Measurements from ENCODE around the gene ETFDH.
"Not testable (repeated sequence)": the region's sequence is repeated elsewhere in the genome, so short reads cannot be mapped to it uniquely, and the experiment has no call there.

The ETFDH gene

DNA sequence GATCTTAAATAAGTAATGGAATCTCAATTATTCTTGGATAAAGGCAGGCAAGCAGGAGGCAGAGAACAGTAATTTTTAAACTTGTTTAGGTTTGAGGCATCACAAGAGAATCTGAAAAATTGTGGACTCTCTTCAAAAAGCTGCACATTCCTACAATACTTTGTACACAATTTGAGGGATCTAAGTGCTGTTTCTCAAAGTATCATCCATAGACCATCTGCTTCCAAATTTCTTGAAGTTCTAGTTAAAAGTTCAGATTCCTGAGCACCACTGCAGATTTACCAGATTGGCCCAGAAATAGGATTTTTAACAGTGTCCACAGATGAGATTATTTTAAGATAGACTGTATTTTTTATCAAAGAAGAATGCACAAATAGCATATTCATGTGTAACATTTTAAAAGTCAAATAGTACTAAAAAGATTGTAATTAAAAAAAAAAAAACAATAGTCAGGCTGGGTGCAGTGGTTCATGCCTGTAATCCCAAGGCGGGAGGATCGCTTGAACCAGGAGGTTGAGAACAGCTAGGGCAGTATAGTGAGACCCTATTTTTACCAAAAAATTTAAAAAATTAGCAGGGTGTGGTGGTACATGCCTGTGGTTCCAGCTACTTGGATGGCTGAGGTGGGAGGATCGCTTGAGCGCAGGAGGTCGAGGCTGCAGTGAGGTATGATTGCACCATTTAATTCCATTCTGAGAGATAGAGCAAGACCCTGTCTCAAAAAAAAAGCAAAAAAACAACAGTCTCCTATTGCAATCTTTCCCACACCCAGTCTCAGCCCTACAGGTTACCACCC, 82.5 kb downstream of the ETFDH start:
- H3K27me3 ChIP-seq (ENCODE audit: insufficient read depth, poor library complexity, severe bottlenecking) = no peaks in the 10 kb centered on the region
- H3K27ac ChIP-seq (replicated peaks) = no peak overlapping the region
- TF ChIP-seq GABPA (IDR thresholded peaks at IDR 0.05; ENCODE audit: low read depth) = no peak
- TF ChIP-seq, protein P1, sequence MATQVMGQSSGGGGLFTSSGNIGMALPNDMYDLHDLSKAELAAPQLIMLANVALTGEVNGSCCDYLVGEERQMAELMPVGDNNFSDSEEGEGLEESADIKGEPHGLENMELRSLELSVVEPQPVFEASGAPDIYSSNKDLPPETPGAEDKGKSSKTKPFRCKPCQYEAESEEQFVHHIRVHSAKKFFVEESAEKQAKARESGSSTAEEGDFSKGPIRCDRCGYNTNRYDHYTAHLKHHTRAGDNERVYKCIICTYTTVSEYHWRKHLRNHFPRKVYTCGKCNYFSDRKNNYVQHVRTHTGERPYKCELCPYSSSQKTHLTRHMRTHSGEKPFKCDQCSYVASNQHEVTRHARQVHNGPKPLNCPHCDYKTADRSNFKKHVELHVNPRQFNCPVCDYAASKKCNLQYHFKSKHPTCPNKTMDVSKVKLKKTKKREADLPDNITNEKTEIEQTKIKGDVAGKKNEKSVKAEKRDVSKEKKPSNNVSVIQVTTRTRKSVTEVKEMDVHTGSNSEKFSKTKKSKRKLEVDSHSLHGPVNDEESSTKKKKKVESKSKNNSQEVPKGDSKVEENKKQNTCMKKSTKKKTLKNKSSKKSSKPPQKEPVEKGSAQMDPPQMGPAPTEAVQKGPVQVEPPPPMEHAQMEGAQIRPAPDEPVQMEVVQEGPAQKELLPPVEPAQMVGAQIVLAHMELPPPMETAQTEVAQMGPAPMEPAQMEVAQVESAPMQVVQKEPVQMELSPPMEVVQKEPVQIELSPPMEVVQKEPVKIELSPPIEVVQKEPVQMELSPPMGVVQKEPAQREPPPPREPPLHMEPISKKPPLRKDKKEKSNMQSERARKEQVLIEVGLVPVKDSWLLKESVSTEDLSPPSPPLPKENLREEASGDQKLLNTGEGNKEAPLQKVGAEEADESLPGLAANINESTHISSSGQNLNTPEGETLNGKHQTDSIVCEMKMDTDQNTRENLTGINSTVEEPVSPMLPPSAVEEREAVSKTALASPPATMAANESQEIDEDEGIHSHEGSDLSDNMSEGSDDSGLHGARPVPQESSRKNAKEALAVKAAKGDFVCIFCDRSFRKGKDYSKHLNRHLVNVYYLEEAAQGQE (IDR thresholded peaks at IDR 0.05; ENCODE audit: insufficient replicate concordance, low read depth) = no peak
- no peak for TF ChIP-seq SPI1 (IDR thresholded peaks at IDR 0.05; ENCODE audit: borderline replicate concordance, low read depth)
- TF ChIP-seq, protein P2, sequence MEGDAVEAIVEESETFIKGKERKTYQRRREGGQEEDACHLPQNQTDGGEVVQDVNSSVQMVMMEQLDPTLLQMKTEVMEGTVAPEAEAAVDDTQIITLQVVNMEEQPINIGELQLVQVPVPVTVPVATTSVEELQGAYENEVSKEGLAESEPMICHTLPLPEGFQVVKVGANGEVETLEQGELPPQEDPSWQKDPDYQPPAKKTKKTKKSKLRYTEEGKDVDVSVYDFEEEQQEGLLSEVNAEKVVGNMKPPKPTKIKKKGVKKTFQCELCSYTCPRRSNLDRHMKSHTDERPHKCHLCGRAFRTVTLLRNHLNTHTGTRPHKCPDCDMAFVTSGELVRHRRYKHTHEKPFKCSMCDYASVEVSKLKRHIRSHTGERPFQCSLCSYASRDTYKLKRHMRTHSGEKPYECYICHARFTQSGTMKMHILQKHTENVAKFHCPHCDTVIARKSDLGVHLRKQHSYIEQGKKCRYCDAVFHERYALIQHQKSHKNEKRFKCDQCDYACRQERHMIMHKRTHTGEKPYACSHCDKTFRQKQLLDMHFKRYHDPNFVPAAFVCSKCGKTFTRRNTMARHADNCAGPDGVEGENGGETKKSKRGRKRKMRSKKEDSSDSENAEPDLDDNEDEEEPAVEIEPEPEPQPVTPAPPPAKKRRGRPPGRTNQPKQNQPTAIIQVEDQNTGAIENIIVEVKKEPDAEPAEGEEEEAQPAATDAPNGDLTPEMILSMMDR (IDR thresholded peaks at IDR 0.05; ENCODE audit: insufficient read depth, low read length) = no peak
- TF ChIP-seq POLR2AphosphoS5 (IDR thresholded peaks at IDR 0.05; ENCODE audit: low read depth) = no peak
- no peak overlapping the region for H3K4me3 ChIP-seq (replicated peaks; ENCODE audit: insufficient read depth, low read length)
- no peak for DNase-seq (ENCODE audit: low read depth in 1 of 2, low spot score in 1 of 2)

DNA sequence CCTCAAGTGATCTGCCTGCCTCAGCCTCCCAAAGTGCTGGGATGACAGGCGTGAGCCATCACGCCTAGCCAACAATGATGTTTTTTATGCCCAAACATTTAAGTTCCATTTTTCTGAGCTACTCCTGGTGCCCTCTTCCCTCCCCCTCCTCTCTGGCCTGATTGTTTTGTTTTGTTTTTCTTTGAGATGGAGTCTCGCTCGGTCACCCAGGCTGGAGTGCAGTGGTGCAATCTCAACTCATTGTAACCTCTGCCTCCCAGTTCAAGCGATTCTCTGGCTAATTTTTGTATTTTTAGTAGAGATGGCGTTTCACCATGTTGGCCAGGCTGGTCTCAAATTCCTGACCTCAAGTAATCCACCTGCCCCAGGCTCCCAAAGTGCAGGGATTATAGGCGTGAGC, 83.7 kb downstream of the ETFDH start:
- H3K4me3 ChIP-seq (replicated peaks; ENCODE audit: insufficient read depth, low read length); H3K27ac ChIP-seq (replicated peaks); H3K27me3 ChIP-seq (ENCODE audit: insufficient read depth, poor library complexity, severe bottlenecking); DNase-seq (ENCODE audit: low read depth in 1 of 2, low spot score in 1 of 2): not testable (repeated sequence)

DNA sequence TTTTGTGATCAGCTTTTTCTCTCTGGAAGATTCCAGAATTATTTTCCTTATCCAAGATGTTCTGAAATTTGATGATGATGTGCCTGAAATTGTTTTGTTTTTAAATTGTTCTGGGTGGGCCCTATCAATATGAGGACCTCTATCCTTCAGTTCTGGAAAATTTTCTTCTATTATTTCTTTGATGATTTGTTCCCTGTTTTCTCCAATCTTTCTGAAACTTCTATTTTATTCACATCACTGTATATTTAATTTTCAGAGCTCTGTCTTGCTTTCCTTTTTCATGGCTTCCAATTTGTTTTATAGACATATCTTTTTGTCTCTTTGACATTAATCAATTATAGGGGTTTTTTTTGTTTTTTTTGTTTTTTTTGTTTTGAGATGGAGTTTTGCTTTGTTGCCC, 84.5 kb downstream of the ETFDH start:
- no peak overlapping the region for H3K4me3 ChIP-seq (replicated peaks; ENCODE audit: insufficient read depth, low read length)
- H3K27ac ChIP-seq (replicated peaks) = no peak overlapping the region
- TF ChIP-seq GABPA (IDR thresholded peaks at IDR 0.05; ENCODE audit: low read depth) = no peak
- TF ChIP-seq, protein P2 (IDR thresholded peaks at IDR 0.05; ENCODE audit: insufficient read depth, low read length) = no peak
- TF ChIP-seq, protein P1 (IDR thresholded peaks at IDR 0.05; ENCODE audit: insufficient replicate concordance, low read depth) = no peak
- TF ChIP-seq POLR2AphosphoS5 (IDR thresholded peaks at IDR 0.05; ENCODE audit: low read depth) = no peak
- TF ChIP-seq SPI1 (IDR thresholded peaks at IDR 0.05; ENCODE audit: borderline replicate concordance, low read depth) = no peak
- H3K27me3 ChIP-seq (ENCODE audit: insufficient read depth, poor library complexity, severe bottlenecking) = no peaks in the 10 kb centered on the region
- no peak for DNase-seq (ENCODE audit: low read depth in 1 of 2, low spot score in 1 of 2)

DNA sequence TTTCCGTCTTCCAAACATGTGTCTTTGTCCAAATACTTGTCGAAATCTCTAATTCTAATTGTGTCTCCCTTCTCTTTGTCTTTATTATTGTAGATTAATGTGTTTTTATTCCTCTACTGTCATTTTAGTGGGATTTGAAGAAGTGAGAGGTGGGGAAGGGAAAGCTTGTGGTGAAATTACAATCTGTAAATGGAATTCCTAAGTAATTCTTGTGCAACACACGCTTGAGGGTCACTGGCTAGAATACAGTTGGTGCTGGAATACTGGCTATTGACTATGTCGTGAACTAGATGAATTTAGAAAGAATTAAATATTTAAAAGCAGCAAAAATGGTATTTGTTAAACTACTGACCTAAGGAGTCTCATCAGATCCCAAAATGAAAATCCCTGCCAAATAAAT, 86.0 kb downstream of the ETFDH start:
- TF ChIP-seq, protein P1 (IDR thresholded peaks at IDR 0.05; ENCODE audit: insufficient replicate concordance, low read depth) = no peak
- TF ChIP-seq POLR2AphosphoS5 (IDR thresholded peaks at IDR 0.05; ENCODE audit: low read depth) (no peak), GABPA (IDR thresholded peaks at IDR 0.05; ENCODE audit: low read depth) (no peak), SPI1 (IDR thresholded peaks at IDR 0.05; ENCODE audit: borderline replicate concordance, low read depth) (no peak)
- TF ChIP-seq, protein P2 (IDR thresholded peaks at IDR 0.05; ENCODE audit: insufficient read depth, low read length) = no peak
- Histone ChIP-seq H3K4me3 (replicated peaks; ENCODE audit: insufficient read depth, low read length) (no peak overlapping the region), H3K27me3 (ENCODE audit: insufficient read depth, poor library complexity, severe bottlenecking) (no peaks in the 10 kb centered on the region), H3K27ac (replicated peaks) (no peak overlapping the region)
- no peak for DNase-seq (ENCODE audit: low read depth in 1 of 2, low spot score in 1 of 2)
